GM12865 (cell line): ENCODE data around the gene MPHOSPH9.

Experiments
- DNase-seq: peaks from one replicate; pipeline ENCODE4 v3.0.0; 2010; ENCODE audit warnings: low read depth
- H3K4me3 ChIP-seq: 2 replicates; pipeline ENCODE4 v1.5.1; 2011; ENCODE audit warnings: mild to moderate bottlenecking, low read depth, low read length, control low read depth
- TF ChIP-seq, protein P1 (sequence below): IDR thresholded peaks from 2 replicates; pipeline ENCODE4 v1.5.1; 2011; ENCODE audit warnings: low read length, control low read depth, low read depth, inconsistent platforms; ENCODE audit not compliant: insufficient read depth; ENCODE audit errors: missing control alignments

Gene MPHOSPH9

DNA sequence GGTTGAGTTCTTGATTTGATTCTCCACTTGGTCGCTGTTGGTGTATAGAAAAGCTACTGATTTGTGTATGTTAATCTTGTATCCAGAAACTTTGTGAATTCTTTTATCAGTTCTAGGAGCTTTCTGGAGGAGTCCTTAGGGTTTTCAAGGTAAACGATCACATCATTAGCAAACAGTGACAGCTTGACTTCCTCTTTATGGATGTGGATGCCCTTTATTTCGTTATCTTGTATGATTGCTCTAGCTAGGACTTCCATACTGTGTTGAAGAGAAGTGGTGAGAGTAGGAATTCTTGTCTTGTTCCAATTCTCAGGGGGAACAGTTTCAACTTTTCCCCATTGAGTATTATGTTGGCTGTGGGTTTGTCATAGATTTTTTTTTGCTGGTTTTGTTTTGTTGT, 12.7 kb upstream of the MPHOSPH9 start:
- DNase-seq: no peak
- TF ChIP-seq, protein P1, sequence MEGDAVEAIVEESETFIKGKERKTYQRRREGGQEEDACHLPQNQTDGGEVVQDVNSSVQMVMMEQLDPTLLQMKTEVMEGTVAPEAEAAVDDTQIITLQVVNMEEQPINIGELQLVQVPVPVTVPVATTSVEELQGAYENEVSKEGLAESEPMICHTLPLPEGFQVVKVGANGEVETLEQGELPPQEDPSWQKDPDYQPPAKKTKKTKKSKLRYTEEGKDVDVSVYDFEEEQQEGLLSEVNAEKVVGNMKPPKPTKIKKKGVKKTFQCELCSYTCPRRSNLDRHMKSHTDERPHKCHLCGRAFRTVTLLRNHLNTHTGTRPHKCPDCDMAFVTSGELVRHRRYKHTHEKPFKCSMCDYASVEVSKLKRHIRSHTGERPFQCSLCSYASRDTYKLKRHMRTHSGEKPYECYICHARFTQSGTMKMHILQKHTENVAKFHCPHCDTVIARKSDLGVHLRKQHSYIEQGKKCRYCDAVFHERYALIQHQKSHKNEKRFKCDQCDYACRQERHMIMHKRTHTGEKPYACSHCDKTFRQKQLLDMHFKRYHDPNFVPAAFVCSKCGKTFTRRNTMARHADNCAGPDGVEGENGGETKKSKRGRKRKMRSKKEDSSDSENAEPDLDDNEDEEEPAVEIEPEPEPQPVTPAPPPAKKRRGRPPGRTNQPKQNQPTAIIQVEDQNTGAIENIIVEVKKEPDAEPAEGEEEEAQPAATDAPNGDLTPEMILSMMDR: no peak
- no peak overlapping the region for H3K4me3 ChIP-seq

DNA sequence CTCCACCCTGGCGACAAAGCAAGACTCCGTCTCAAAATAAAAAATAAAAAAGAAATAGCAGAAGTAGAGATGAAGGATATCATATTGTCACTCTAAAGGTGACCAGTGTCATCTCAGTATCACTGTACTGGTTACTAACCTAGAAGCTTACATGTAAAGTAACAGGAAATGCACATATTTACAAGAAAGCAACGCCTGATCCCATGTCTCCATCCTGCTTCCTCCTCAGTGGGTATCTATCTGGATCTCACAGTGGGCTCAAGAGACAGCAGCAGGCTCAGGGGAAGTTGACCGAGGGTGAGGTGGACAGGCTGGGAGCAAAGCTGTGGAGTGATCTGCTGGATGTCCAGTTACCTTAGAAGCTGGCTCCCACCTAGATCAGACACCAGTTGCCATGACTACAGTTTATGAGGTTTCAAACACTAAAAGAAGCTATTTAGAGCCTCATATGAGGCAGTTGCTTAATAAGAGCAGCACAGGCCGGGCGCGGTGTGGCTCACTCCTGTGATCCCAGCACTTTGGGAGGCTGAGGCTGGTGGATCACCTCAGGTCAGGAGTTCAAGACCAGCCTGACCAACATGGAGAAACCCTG, 10.8 kb upstream of the MPHOSPH9 start:
- no peak overlapping the region for H3K4me3 ChIP-seq
- TF ChIP-seq, protein P1: no peak
- DNase-seq: no peak

DNA sequence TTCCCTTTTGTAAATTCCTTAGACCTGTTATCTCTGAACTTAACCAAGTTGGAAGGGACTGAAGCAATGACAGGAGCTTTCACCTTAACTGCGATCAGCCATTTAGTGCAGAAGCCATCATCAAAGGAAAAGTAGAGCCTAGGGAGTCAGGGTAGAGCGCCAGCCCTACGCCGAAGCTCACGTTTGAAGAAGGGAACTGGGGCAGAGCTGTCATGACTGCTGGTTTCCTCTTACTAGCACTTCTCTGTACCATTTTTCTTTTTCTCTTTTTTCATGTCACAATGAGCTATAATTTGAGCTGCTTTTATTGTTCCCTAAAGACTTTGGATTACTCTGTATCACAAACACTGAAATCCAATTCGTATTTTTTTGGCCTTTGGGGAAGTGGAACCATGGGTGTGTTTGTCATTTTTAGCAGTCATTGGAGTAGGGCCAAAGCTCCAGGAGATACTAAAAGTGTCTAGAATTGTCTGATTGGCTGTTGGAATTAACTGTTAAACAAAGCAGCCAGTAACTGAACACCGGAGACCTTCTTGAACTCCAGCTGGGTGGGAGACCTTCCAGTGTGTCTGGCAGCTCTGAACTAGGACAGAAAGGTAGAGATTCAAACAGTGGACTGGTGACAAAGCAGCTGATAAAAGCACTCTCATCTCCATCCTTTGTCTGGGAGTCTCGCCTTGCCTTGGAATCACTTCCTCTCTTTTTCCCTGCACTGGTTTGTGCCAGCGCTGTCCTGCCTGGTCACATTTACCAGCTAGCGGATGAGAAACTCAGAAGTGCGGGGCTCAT, 9.4 kb upstream of the MPHOSPH9 start:
- TF ChIP-seq, protein P1: no peak
- no peak overlapping the region for H3K4me3 ChIP-seq
- no peak for DNase-seq

DNA sequence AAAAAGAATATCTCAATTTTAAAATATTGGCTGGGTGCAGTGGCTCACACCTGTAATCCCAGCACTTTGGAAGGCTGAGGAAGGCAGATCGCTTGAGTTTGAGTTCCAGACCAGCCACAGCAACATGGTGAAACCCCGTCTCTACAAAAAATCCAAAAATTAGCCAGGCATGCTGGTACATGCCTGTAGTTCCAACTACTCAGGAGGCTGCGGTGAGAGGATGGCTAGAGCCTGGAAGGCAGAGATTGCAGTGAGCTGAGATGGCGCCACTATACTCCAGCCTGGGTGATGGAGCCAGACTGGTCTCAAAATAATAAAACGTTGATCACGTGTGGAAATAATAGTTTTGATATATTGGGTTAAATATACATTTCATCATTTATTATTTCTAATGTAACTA, 6.0 kb upstream of the MPHOSPH9 start:
- TF ChIP-seq, protein P1: no peak
- DNase-seq: no peak
- no peak overlapping the region for H3K4me3 ChIP-seq

DNA sequence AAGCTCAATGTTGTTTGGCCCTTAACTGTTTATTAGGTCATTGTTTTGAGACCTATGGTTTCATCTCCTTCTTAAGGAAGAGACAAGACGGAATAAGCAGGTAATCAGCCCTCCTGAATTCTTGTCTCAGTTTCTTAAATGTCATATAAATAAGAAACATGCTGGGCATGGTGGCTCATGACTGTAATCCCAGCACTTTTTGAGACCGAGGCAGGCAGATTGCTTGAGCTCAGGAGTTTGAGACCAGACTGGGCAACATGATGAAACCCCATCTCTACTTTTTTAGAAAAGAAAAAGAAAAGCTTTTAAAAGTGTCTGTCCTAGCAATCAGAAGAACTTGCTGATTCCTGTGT, 5.4 kb upstream of the MPHOSPH9 start:
- no peak for DNase-seq
- TF ChIP-seq, protein P1: no peak
- H3K4me3 ChIP-seq: no peak overlapping the region

DNA sequence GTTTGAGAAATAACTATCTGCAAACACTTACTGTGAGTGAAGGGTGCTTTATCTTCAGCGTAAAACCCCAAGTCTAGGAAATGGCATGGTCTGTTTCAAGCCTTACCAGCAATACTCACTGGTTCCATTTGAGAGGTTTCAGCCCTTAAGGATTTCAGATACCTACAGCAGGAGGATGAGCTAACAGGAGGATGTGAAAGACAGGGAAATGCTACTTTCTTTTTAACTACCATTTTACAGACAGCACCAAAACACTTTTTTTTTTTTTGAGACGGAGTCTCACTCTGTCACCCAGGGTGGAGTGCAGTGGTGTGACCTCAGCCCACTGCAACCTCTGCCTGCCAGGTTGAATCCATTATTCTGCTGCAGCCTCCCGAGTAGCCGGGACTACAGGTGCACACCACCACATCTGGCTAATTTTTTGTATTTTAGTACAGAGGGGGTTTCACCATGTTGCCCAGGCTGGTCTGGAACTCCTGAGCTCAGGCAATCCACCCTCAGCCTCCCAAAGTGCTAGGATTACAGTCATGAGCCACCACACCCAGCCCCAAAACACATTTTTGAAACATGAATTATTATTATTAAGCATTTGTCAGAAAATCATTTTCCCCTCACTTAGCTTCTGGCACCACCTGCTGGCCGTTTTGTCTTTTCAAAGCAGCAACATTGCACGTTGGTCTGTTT, 4.8 kb upstream of the MPHOSPH9 start:
- peak overlapping the region; percentile 40 for H3K4me3 ChIP-seq
- DNase-seq: peak; percentile 83
- TF ChIP-seq, protein P1: peak; percentile 60
